GM18519 (cell line): ENCODE measurements around the gene INCENP.
"Not testable (repeated sequence)": the region's sequence is repeated elsewhere in the genome, so short reads cannot be mapped to it uniquely, and the experiment has no call there.

Experiments used
- ATAC-seq: cut with Tn5 transposase; IDR thresholded peaks from one replicate; pipeline ENCODE4 v1.9.1; 2021; ENCODE audit warnings: mild to moderate bottlenecking, moderate library complexity; ENCODE audit not compliant: unreplicated experiment, low FRiP score

Gene INCENP

GRCh38 chr11:62123669-62124185 lies at the start of gene INCENP:
Gene INCENP (plus strand): TSS chr11:62124011. CDS start chr11:62128162, 4,151 bp downstream.
- ATAC-seq = peak; percentile 87

DNA sequence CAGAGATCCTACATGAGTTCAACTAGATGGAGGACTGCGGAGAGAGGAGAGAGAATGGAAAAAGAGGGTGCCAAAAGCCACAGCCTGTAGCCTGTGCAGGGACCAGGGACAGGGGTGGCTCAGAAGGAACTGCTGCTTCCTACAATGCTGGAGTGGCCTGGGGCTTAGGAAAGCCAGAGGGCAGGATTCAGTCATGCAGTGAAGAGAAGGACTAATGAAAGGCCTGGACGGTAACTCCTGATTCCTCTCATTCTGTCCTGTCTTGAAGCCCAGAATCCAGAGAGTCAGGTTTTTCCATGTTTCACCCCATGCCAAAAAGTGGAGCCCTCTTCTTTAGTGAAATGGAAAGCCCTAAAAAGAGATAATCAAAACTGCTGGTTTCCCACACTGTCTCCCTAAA lies 48.4 kb upstream of the INCENP start:
- ATAC-seq = no peak

DNA sequence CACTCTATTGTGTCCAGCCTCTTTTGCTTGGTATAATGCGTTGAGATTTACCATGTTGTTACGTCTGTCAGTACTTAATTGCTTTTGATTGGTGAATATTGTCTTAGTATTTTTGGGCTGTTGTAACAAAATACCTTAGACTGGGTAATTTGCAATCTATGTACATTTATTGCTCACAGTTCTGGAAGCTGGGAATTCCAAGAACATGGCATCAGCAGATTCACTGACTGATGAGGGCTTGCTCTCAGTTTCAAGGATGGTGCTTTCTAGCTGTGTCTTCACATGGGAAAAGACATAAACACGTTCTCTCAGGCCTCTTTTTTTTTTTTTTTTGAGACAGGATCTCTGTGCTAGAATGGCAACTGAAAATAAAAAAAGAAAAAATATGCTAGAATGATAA lies 46.7 kb upstream of the INCENP start:
- no peak for ATAC-seq

DNA sequence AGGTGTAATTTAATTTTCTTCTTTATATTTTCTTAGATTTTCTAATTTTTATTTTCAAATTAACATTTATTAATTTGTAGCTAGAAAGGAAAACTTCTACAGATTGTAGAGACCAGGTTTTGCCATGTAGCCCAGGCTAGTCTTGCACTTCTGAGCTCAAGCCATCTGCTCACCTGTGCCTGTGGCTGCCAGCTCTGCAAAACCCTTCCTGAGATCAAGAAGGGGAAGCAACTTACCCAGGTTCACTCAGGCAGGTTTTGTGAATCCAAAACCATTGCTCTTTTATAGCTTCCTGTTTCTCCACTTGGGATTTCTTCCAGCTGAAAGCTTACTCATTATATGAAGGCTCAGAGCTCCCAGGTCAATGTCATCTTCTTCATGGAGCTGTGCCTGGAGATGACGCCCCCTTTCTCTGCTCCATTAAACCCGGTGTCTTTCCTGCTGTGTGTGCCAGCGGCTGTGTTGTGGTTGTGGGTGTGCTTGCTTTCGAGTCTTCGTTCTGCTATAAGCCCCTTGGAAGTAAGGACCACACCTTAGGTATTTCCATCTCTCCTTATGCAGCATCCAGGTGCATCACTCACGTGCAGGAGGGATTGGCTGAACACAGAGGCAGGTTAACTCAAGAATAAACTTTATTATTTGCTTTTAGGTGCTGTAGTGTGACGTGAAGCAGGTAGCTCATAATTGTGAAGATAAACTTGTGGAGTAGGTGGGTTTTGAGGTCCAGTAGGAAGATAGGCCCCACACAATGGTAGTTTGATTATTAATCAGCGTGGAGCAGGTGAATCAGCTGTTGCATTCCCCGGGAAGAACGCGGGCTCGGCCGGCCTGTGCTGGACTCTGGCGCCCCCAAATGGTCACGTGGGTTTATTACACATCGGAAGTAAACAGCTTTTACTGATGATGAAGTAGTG lies 42.2 kb upstream of the INCENP start:
- ATAC-seq = no peak

DNA sequence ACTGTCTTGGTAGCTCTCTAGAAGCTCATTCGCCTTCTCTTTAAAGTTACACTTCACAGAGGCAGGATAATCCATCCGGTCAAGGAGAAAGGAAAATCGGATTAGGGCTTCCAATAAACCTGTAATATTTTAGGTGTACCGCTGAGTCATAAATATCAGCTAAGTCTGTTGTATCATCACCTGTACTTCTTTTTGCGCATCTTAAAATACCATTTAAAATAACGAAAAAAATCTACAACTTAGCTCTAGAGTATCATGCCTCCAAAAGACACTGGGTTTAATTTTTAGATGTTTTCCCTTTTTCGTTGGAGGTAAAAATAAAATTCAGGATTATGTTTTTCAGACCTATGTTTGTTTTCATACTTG lies 41.5 kb upstream of the INCENP start:
- ATAC-seq = no peak

GRCh38 chr11:62084801-62085200 lies 39.0 kb upstream of the INCENP start:
- not testable (repeated sequence) for ATAC-seq

- ATAC-seq = no peak
These were observed 36.1 kb upstream of the INCENP start for GRCh38 chr11:62087694-62088093.

DNA sequence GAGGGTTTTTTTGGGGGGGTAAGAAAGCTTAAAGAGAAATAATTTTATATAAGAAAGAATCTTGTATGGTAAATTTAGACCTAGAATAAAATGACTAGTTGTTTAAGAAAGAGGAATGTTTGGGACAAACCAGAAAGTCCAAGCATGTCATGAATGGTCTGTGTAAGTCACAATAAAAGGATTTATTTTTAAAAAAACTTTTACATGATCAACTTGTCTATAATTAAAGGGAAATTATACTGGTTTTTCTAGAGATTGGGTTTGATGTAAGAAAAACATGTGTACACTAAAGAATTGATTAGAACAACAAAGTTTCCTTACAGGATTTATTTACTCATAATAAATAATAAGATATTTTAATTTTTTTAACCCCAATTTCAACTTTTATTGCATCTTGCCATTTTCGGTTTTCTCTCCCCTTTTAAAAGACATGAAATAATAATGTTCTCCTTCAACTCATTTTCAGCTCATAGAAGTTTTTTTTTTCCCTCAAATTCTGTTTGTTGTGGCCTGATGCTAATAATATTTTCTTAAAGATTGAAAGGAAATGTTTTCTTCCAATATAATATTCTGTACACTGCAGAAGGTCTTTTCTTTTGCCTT lies 35.4 kb upstream of the INCENP start:
- ATAC-seq = no peak

DNA sequence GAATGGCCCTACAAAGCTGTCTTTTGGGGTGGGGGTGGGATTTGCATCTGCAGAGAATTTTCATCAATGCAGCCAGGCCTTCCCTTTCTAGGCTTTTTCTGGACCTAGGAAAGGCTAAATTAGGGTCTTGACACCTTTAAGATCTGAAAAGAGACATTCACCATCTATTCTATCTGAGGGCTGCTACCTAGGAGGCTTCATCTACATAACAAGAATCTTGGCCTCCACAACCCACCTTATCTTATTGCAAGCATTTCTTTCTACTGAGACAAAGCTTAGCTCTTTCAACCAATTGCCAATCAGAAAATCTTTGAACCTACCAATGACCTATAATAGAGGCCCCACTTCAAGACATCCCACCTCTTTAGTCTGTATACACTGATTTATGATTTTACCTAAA lies 20.7 kb upstream of the INCENP start:
- ATAC-seq = no peak

DNA sequence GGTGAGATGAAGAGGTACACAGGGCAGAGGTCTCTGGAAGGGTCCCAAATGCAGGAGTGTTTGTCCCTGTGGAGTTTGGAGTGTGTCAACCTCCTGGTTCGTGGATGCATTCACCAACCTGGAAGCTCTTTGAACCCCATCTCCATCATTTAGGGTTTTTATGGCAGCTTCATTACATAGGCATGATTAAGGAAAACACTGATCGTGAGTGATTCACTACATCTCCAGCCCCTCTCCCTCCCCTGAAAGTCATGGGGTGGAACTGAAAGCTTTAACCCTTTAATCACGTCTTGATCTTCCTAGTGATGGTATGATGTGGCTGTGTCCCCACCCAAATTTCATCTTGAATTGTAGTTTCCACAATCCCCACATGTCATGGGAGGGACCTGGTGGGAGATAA lies 19.8 kb upstream of the INCENP start:
- ATAC-seq = no peak

DNA sequence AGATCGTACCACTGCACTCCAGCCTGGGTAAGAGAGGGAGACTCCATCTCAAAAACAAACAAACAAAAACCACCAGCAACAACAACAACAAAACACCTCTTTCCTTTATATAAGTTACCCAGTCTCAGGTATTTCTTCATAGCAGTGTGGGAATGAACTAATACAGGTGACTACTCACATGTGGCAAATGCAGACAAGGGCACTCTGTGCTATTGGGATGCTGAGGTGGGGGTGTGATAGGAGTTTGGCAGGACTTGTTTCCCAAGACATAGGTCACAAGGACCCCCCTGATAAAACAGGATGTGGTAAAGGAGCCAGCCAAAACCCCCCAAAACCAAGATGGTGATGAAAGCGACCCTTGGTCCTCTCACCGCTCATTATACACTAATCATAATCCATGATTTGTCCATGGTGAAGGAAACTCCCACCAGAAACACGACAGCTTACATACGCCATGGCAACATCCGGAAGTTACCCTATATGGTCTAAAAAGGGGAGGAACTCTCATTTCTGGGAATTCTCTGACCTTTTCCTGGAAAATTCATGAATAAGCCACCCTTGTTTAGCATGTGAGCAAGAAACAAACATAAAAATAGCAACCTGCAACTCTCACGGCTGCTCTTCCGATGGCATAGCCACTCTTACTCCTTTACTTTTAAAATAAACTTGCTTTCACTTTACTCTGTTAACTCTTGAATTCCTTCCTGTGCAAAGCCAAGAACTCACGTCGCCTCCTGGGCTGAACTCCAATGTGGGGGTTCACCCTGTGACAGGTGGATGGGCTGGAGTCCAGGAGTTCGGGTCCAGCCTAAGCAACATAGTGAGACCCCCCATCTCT lies 18.8 kb upstream of the INCENP start:
- ATAC-seq = no peak

GRCh38 chr11:62105667-62106191 lies 18.1 kb upstream of the INCENP start:
- ATAC-seq = no peak

DNA sequence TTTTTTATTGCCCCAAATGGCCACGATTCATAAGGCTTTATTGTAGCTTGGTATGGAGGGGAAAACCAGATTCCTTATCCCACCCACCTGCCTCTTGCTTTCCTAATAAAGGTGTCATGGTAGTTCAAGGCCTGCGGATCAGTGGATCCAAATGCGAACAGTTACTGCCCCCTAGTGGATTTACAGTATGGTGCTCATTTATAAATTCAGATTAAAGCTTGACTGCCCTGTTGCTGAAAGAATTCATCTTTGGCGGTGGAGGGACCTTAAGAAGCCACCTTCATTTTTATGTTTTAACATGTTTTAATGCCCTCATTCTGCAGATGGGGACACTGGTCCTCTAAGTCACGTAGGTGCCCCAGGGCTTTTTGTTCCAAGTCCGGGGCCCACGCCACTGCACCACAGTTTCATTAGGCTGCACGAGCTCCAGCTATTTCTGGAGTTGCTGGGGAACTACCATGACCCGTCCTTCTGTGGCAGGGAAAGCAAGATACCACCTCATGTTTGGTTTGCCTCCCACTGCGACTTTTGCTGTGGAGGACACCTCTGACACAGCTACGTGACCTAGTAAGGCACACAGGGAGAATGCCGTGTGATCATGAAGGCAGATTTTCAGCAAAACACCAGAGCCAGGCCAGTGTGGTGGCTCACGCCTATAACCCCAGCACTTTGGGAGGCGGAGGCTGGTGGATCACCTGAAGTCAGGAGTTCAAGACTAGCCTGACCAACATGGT lies 15.6 kb upstream of the INCENP start:
- ATAC-seq = no peak

DNA sequence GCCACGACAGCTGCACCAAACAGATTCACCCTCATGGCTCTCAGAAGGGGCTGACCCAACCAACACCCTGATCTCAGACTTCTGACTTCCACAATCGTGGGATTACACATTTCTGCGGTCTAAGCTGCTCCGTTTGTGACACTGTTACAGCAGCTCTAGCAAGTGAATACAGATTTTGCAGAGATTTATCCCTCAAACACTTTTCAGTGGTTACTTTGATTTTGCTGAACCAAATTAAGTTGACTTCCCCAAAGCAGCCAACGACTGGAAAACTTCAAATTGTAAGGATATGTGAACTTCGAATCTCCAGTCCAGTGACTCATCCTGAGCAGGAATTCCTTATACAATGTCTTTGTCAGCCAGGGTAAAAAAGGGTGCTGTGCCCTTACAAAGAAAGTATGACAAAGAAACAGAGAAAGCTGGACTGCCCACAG lies 14.8 kb upstream of the INCENP start:
- no peak for ATAC-seq

DNA sequence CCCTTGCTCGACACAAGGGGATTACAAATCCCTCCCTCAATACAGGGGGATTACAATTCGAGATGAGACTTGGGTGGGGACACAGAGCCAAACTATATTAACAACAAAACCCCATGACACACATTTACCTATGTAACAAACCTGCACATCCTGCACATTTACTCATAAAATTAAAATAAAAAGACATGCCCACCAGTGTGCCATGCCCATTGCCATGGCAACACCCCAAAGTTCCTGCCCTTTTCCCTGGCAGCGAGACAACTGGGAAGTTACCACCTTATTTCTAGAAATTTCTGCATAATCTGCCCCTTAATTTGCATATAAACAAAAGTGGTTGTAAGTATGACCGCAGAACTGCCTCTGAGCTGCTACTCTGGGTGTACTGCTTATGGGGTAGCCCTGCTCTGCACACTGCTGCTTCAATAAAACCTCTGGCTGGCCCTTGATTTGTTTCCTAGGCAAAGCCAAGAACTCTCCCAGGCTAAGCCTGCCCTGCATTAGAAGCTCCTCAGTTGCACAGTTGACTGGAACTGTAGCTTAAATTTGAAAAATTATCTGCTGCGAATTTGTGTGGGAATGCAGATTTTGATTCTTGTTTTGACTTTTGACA lies 8.6 kb upstream of the INCENP start:
- ATAC-seq = no peak

- ATAC-seq = no peak
These were observed 7.4 kb upstream of the INCENP start for GRCh38 chr11:62116451-62116850.

DNA sequence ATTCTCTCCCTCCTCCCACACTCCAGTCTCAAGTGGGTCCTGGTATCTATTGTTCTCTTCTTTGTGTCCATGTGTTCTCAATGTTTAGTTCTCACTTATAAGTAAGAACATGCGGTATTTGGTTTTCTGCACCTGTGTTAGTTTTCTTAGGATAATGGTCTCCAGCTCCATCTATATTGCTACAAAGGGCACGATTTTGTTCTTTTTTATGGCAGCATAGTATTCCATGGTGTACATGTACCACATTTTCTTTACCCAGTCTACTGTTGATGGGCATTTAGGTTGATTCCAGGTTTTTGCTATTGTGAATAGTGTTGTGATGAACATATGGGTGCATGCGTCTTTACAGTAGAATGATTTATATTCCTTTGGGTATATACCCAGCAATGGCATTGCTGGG lies 4.2 kb upstream of the INCENP start:
- no peak for ATAC-seq

- no peak for ATAC-seq
These were observed 3.8 kb upstream of the INCENP start for GRCh38 chr11:62120001-62120400.

- ATAC-seq = no peak
These were observed 3.4 kb upstream of the INCENP start for GRCh38 chr11:62120431-62120830.

DNA sequence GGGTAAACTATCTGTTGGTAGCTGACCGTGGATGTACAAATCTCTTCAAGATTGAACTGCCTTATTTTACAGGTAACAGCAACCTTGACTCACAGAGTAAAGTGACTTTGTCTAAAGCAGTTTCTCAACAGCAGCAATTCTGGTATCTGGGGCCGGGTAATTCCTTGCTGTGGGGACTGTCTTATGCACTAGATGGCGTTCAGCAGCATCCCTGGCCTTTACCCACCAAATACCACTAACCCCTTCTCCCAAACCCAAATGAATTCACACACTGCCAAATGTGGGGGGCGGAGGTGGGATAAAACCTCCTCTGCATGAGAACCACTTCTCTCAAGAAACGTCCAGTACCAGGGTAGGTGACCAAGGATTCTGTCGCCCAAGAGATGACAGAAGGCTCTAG lies 1.7 kb upstream of the INCENP start:
- ATAC-seq = no peak
